Measurements from ENCODE around the gene TMEM201.

DNA sequence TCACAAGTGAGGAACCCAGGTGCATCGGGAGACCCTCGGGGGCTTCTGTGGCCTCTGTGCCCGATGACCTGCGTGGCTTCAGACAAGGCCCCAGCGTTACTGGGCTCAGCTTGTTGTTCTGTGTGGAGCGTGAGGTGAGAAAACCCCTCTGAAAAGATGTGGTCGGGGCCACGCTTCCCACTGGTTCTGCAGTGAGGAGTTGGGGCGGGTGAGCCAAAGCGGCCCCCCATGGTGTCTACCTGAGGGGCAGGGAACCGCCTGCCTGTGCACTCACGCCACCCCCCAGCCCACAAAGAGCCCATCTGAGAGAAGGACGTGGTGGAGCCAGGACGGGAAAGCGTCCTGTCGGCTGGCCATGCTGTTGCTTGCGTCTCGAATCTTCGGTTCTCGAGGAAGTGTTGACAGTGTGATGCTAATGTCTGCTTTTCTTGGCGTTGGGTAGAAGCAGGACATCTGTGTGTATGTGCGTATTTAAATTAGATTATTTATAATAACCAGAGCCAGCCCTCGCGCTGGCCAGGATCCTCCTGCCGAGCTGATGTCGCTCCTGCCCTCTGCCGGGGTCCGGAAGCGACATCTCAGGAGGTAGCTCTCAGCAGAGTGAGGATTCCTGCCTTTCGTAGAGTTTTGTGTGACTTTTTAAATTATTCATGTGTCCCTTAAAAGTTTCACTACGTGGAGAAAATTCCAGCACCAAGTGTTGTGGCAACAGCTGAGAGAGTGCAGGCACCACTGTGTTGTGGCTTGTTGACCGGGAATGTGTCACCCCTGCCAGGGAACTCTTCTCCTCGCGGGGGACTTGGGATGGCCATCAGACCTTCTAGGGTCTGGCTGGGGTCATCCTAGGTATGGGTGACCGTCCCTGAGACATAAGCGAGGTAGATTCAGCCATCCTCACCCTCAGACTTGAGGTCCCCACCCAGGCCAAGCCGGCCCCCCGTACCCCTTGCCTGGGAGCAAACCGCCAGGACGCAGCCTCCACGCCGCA is 15.3 kb downstream of the TMEM201 start:
- TF ChIP-seq, protein P1, sequence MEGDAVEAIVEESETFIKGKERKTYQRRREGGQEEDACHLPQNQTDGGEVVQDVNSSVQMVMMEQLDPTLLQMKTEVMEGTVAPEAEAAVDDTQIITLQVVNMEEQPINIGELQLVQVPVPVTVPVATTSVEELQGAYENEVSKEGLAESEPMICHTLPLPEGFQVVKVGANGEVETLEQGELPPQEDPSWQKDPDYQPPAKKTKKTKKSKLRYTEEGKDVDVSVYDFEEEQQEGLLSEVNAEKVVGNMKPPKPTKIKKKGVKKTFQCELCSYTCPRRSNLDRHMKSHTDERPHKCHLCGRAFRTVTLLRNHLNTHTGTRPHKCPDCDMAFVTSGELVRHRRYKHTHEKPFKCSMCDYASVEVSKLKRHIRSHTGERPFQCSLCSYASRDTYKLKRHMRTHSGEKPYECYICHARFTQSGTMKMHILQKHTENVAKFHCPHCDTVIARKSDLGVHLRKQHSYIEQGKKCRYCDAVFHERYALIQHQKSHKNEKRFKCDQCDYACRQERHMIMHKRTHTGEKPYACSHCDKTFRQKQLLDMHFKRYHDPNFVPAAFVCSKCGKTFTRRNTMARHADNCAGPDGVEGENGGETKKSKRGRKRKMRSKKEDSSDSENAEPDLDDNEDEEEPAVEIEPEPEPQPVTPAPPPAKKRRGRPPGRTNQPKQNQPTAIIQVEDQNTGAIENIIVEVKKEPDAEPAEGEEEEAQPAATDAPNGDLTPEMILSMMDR (IDR thresholded peaks at IDR 0.05; ENCODE audit: low read depth, low read length, poor library complexity, severe bottlenecking): no peak
- no peak for TF ChIP-seq EZH2phosphoT487 (IDR thresholded peaks at IDR 0.05; ENCODE audit: borderline replicate concordance, low read length)

Measured in DOHH2 (cell line).